Ishikawa (cell line): Measurements from ENCODE around the gene ACP7.

Experiments
- CEBPB ChIP-seq: IDR thresholded peaks from 2 replicates; pipeline ENCODE4 v1.6.1; 2012
- CREB1 ChIP-seq: IDR thresholded peaks from 2 replicates; pipeline ENCODE4 v1.6.1; 2012; ENCODE audit warnings: low read depth
- EGR1 ChIP-seq: IDR thresholded peaks from 2 replicates; pipeline ENCODE4 v1.6.1; 2012
- EP300 ChIP-seq: IDR thresholded peaks from 2 replicates; pipeline ENCODE4 v1.6.1; 2012; ENCODE audit warnings: borderline replicate concordance
- FOXM1 ChIP-seq: IDR thresholded peaks from 2 replicates; pipeline ENCODE4 v1.6.1; 2012; ENCODE audit warnings: low read depth, borderline replicate concordance
- MAX ChIP-seq: IDR thresholded peaks from 2 replicates; pipeline ENCODE4 v1.6.1; 2012
- NFIC ChIP-seq: IDR thresholded peaks from 2 replicates; pipeline ENCODE4 v1.6.1; 2012
- RAD21 ChIP-seq: IDR thresholded peaks from 2 replicates; pipeline ENCODE4 v1.6.1; 2012; ENCODE audit warnings: low read depth
- REST ChIP-seq: IDR thresholded peaks from 2 replicates; pipeline ENCODE4 v1.6.1; 2012; ENCODE audit warnings: low read depth, mild to moderate bottlenecking
- TAF1 ChIP-seq: IDR thresholded peaks from 2 replicates; pipeline ENCODE4 v1.6.1; 2012; ENCODE audit warnings: low read depth, mild to moderate bottlenecking
- TCF12 ChIP-seq: IDR thresholded peaks from 2 replicates; pipeline ENCODE4 v1.6.1; 2012; ENCODE audit warnings: low read depth
- TEAD4 ChIP-seq: IDR thresholded peaks from 2 replicates; pipeline ENCODE4 v1.6.1; 2012
- USF1 ChIP-seq: IDR thresholded peaks from 2 replicates; pipeline ENCODE4 v1.6.1; 2012
- YY1 ChIP-seq: IDR thresholded peaks from 2 replicates; pipeline ENCODE4 v1.6.1; 2012; ENCODE audit warnings: low read depth
- ZBTB7A ChIP-seq: IDR thresholded peaks from 2 replicates; pipeline ENCODE4 v1.6.1; 2012; ENCODE audit warnings: low read depth

The ACP7 gene

GRCh38 chr19:39155114-39155700 lies 71.0 kb downstream of the ACP7 start:
- TF ChIP-seq YY1 = no peak
- TF ChIP-seq TAF1 = no peak
- TF ChIP-seq USF1 = no peak
- TF ChIP-seq REST = no peak
- TF ChIP-seq ZBTB7A = no peak
- TF ChIP-seq NFIC = no peak
- no peak for TF ChIP-seq EP300
- no peak for TF ChIP-seq TCF12
- no peak for TF ChIP-seq CEBPB
- no peak for TF ChIP-seq RAD21
- TF ChIP-seq MAX = no peak
- no peak for TF ChIP-seq FOXM1
- no peak for TF ChIP-seq EGR1
- TF ChIP-seq TEAD4 = no peak
- no peak for TF ChIP-seq CREB1

GRCh38 chr19:39155741-39156140 lies 71.6 kb downstream of the ACP7 start:
- TF ChIP-seq FOXM1 (no peak), CEBPB (no peak), TCF12 (no peak)

- no peak for TF ChIP-seq TEAD4
These were observed 72.4 kb downstream of the ACP7 start for GRCh38 chr19:39156326-39157230.

- TF ChIP-seq EGR1 (no peak), TAF1 (no peak), RAD21 (no peak), EP300 (no peak), YY1 (no peak), NFIC (no peak), TEAD4 (no peak), REST (no peak), FOXM1 (no peak), MAX (no peak), CREB1 (no peak), ZBTB7A (no peak), TCF12 (no peak)
These were observed 73.3 kb downstream of the ACP7 start for GRCh38 chr19:39157275-39157996.

GRCh38 chr19:39157997-39158389 lies 73.8 kb downstream of the ACP7 start:
- TF ChIP-seq USF1 = no peak
- no peak for TF ChIP-seq TAF1
- no peak for TF ChIP-seq RAD21
- no peak for TF ChIP-seq MAX
- TF ChIP-seq EGR1 = no peak
- no peak for TF ChIP-seq NFIC
- TF ChIP-seq YY1 = no peak
- TF ChIP-seq REST = no peak
- no peak for TF ChIP-seq CREB1
- no peak for TF ChIP-seq FOXM1
